ENCODE results near the gene RUNX1.

RUNX1 gene

GRCh38 chr21:34795548-34796180 is 253.4 kb downstream of the RUNX1 start:
- no peak for ATAC-seq

GRCh38 chr21:34795175-34795547 is 253.9 kb downstream of the RUNX1 start:
- TF ChIP-seq TCF4 (CRISPR knock-in tag; IDR thresholded peaks at IDR 0.05; ENCODE audit: borderline replicate concordance) (no peak), GLIS3 (CRISPR knock-in tag; IDR thresholded peaks at IDR 0.05) (no peak), SNAI2 (CRISPR knock-in tag; IDR thresholded peaks at IDR 0.05) (no peak), OSR1 (CRISPR knock-in tag; IDR thresholded peaks at IDR 0.05) (no peak)
- no peak for ATAC-seq

More at GRCh38 chr21:34795548-34796180, 253.4 kb downstream of the RUNX1 start:
- TF ChIP-seq ARNTL (CRISPR knock-in tag; IDR thresholded peaks at IDR 0.05; ENCODE audit: borderline replicate concordance, low read depth) (no peak), OSR1 (CRISPR knock-in tag; IDR thresholded peaks at IDR 0.05) (no peak), POU6F1 (CRISPR knock-in tag; IDR thresholded peaks at IDR 0.05; ENCODE audit: borderline replicate concordance, low read depth) (no peak), ZFP3 (CRISPR knock-in tag; IDR thresholded peaks at IDR 0.05) (no peak), ISL1 (CRISPR knock-in tag; IDR thresholded peaks at IDR 0.05) (no peak)

- no peak for ATAC-seq
- no peak for TF ChIP-seq POU6F1 (CRISPR knock-in tag; IDR thresholded peaks at IDR 0.05; ENCODE audit: borderline replicate concordance, low read depth)
- TF ChIP-seq TSHZ2 (CRISPR knock-in tag; IDR thresholded peaks at IDR 0.05) = no peak
- TF ChIP-seq OSR1 (CRISPR knock-in tag; IDR thresholded peaks at IDR 0.05) = no peak
- TF ChIP-seq PATZ1 (CRISPR knock-in tag; IDR thresholded peaks at IDR 0.05; ENCODE audit: borderline replicate concordance) = no peak
- no peak for TF ChIP-seq BACH2 (CRISPR knock-in tag; IDR thresholded peaks at IDR 0.05; ENCODE audit: borderline replicate concordance)
- TF ChIP-seq ZNF565 (CRISPR knock-in tag; conservative IDR thresholded peaks at IDR 0.05; ENCODE audit: low read depth) = no peak
- no peak for TF ChIP-seq ZFP30 (CRISPR knock-in tag; IDR thresholded peaks at IDR 0.05)
Observed at GRCh38 chr21:34794686-34795085, 254.4 kb downstream of the RUNX1 start.

- ATAC-seq = no peak
- TF ChIP-seq ZFP3 (CRISPR knock-in tag; IDR thresholded peaks at IDR 0.05) = no peak
- no peak for TF ChIP-seq PATZ1 (CRISPR knock-in tag; IDR thresholded peaks at IDR 0.05; ENCODE audit: borderline replicate concordance)
- TF ChIP-seq POU6F1 (CRISPR knock-in tag; IDR thresholded peaks at IDR 0.05; ENCODE audit: borderline replicate concordance, low read depth) = no peak
- TF ChIP-seq TCF4 (CRISPR knock-in tag; IDR thresholded peaks at IDR 0.05; ENCODE audit: borderline replicate concordance) = no peak
- TF ChIP-seq CREB5 (CRISPR knock-in tag; IDR thresholded peaks at IDR 0.05; ENCODE audit: low read depth) = no peak
- no peak for TF ChIP-seq SNAI2 (CRISPR knock-in tag; IDR thresholded peaks at IDR 0.05)
- no peak for TF ChIP-seq TSHZ2 (CRISPR knock-in tag; IDR thresholded peaks at IDR 0.05)
- TF ChIP-seq CSDC2 (CRISPR knock-in tag; IDR thresholded peaks at IDR 0.05) = no peak
- no peak for TF ChIP-seq PPARA (CRISPR knock-in tag; IDR thresholded peaks at IDR 0.05; ENCODE audit: borderline replicate concordance)
Observed at GRCh38 chr21:34793471-34793870, 255.6 kb downstream of the RUNX1 start.

Data from SK-N-SH treated with all-trans-retinoic acid at 6 μM for 48 hours (cell line).